GM23338 (cell line): ENCODE measurements around the gene AKAP13. TPM values are rescaled to one million over a fixed set of nuclear protein-coding genes. Genes with fewer than 3 reads are reported as not detected.

Experiments used
- ATAC-seq: fragments of 200-7000 bp; cut with Tn5 transposase; 3 replicates; pipeline ENCODE4 v1.9.1; 2020
- DNase-seq: peaks from one replicate; pipeline ENCODE4 v3.0.0-alpha.2; 2015; ENCODE audit warnings: low spot score
- H2AFZ ChIP-seq: fragments of 200-600 bp; sonication (generic); 2 replicates; pipeline ENCODE4 v1.8.0; 2016; ENCODE audit warnings: antibody characterized with exemption, mild to moderate bottlenecking, moderate library complexity
- H3F3A ChIP-seq: fragments of 200-600 bp; sonication (generic); replicated peaks from 2 replicates; pipeline ENCODE4 v1.8.0; 2017; ENCODE audit warnings: antibody characterized with exemption, mixed run types, low read depth
- H3K27ac ChIP-seq: fragments of 200-600 bp; sonication (generic); 2 replicates; pipeline ENCODE4 v1.6.1; 2016; ENCODE audit warnings: low read depth
- H3K27me3 ChIP-seq: fragments of 200-600 bp; sonication (generic); 2 replicates; pipeline ENCODE4 v1.8.0; 2016; ENCODE audit warnings: mild to moderate bottlenecking, mixed run types, moderate library complexity; ENCODE audit not compliant: insufficient read depth
- H3K36me3 ChIP-seq: fragments of 200-600 bp; sonication (generic); 2 replicates; pipeline ENCODE4 v1.8.0; 2016; ENCODE audit warnings: mild to moderate bottlenecking; ENCODE audit not compliant: insufficient read depth
- H3K4me1 ChIP-seq: fragments of 200-600 bp; sonication (generic); 2 replicates; pipeline ENCODE4 v1.8.0; 2016; ENCODE audit warnings: mild to moderate bottlenecking, moderate library complexity; ENCODE audit not compliant: insufficient read depth
- H3K4me2 ChIP-seq: fragments of 200-600 bp; sonication (generic); 2 replicates; pipeline ENCODE4 v1.7.1; 2017; ENCODE audit warnings: mixed run types
- H3K4me3 ChIP-seq: fragments of 200-600 bp; sonication (generic); 2 replicates; pipeline ENCODE4 v1.6.1; 2016; ENCODE audit warnings: mixed run types
- H3K79me2 ChIP-seq: fragments of 200-600 bp; sonication (generic); replicated peaks from 2 replicates; pipeline ENCODE4 v1.8.0; 2017; ENCODE audit warnings: mild to moderate bottlenecking; ENCODE audit not compliant: insufficient read depth
- H3K9me2 ChIP-seq: fragments of 200-600 bp; sonication (generic); 2 replicates; pipeline ENCODE4 v1.8.0; 2017; ENCODE audit not compliant: insufficient read depth
- H4K20me1 ChIP-seq: fragments of 200-600 bp; sonication (generic); replicated peaks from 2 replicates; pipeline ENCODE4 v1.8.0; 2017; ENCODE audit warnings: mild to moderate bottlenecking; ENCODE audit not compliant: insufficient read depth
- H3K27ac Mint-ChIP-seq: 2 replicates; pipeline ENCODE4 v1.8.0; 2020; ENCODE audit warnings: inconsistent platforms, mild to moderate bottlenecking, moderate library complexity, mixed read lengths
- H3K27me3 Mint-ChIP-seq: 3 replicates; pipeline ENCODE4 v1.8.0; 2022; ENCODE audit warnings: low read depth, mild to moderate bottlenecking, moderate library complexity, mixed read lengths, inconsistent platforms; ENCODE audit not compliant: insufficient read depth, poor library complexity
- H3K36me3 Mint-ChIP-seq: 3 replicates; pipeline ENCODE4 v1.8.0; 2021; ENCODE audit warnings: low read depth, mild to moderate bottlenecking, inconsistent platforms, moderate library complexity, mixed read lengths
- H3K4me1 Mint-ChIP-seq: 3 replicates; pipeline ENCODE4 v1.8.0; 2020; ENCODE audit warnings: mild to moderate bottlenecking, inconsistent platforms, mixed read lengths
- H3K4me3 Mint-ChIP-seq: 3 replicates; pipeline ENCODE4 v1.8.0; 2021; ENCODE audit warnings: moderate library complexity, mild to moderate bottlenecking, inconsistent platforms, mixed read lengths
- H3K9me3 Mint-ChIP-seq: 3 replicates; pipeline ENCODE4 v1.8.0; 2020; ENCODE audit warnings: moderate library complexity, mild to moderate bottlenecking, inconsistent platforms, mixed read lengths
- CREB1 ChIP-seq: fragments of 250-450 bp; sonication (Bioruptor Pico); IDR thresholded peaks from 2 replicates; pipeline ENCODE4 v1.5.0; 2020; ENCODE audit warnings: low read depth, mild to moderate bottlenecking, moderate library complexity
- EZH2phosphoT487 ChIP-seq: fragments of 200-600 bp; sonication (generic); IDR thresholded peaks from one replicate; pipeline ENCODE4 v1.8.1; 2018; ENCODE audit warnings: antibody characterized with exemption; ENCODE audit not compliant: unreplicated experiment
- JUNB ChIP-seq: IDR thresholded peaks from one replicate; pipeline ENCODE4 v1.6.1; 2016; ENCODE audit warnings: antibody characterized with exemption; ENCODE audit not compliant: unreplicated experiment
- NANOG ChIP-seq: IDR thresholded peaks from 2 replicates; pipeline ENCODE4 v1.6.1; 2016; ENCODE audit warnings: antibody characterized with exemption, borderline replicate concordance
- POLR2AphosphoS5 ChIP-seq: IDR thresholded peaks from 2 replicates; pipeline ENCODE4 v1.6.1; 2016; ENCODE audit warnings: antibody characterized with exemption, low read depth
- STAT1 ChIP-seq: IDR thresholded peaks from one replicate; pipeline ENCODE4 v1.6.1; 2016; ENCODE audit warnings: antibody characterized with exemption; ENCODE audit not compliant: unreplicated experiment
- ZNF114 ChIP-seq: fragments of 250-450 bp; sonication (Bioruptor Pico); IDR thresholded peaks from 2 replicates; pipeline ENCODE4 v1.5.0; 2020; ENCODE audit warnings: mild to moderate bottlenecking, moderate library complexity
- ZNF331 ChIP-seq: fragments of 250-450 bp; sonication (Bioruptor Pico); IDR thresholded peaks from 2 replicates; pipeline ENCODE4 v1.5.0; 2020; ENCODE audit warnings: low read depth, mild to moderate bottlenecking, moderate library complexity
- polyA plus RNA-seq: library from polyadenylated mRNA; unstranded; fragments of >200 nt; fragmentation: Nextera tagmentation; extraction: Ambion mirVana; gene quantifications from 2 replicates; pipeline ENCODE4 v1.2.1, GENCODE V29; 2016
- total RNA-seq: library from RNA; depleted of rRNA; stranded (reverse); fragments of >200 nt; shearing (Covaris generic); gene quantifications from 2 replicates; pipeline ENCODE4 v1.2.3, GENCODE V29; 2014
- TF ChIP-seq, protein P1 (sequence below): IDR thresholded peaks from one replicate; pipeline ENCODE4 v1.6.1; 2018; ENCODE audit warnings: antibody characterized with exemption; ENCODE audit not compliant: unreplicated experiment
- TF ChIP-seq, protein P2 (sequence below): fragments of 250-450 bp; sonication (Bioruptor Pico); IDR thresholded peaks from 2 replicates; pipeline ENCODE4 v1.5.0; 2020; ENCODE audit warnings: mild to moderate bottlenecking, moderate library complexity

Gene AKAP13
- total and polyA plus RNA-seq, 2 experiments from 2014 or later: 46.2 to 60.7 TPM

DNA sequence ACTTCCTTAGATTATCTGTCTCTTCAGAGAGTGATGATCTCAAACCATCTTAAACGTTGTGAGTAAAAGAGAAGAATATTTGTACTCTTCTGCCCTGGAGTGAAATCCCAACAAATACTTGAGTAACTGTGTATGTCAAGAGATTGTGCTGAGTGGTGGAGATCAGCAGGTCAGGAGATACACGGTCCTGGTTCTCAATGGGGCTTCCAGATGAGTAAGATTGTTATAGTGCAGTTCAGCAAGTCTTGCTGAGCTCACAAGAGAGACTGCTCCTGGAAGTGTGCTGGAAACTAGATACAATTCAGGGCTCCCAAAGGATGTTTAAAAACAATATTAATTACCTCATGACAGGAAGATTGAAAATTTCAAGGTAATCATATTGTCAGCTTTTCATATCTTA lies 184.3 kb downstream of the AKAP13 start:
- H3K4me3 ChIP-seq: no peak overlapping the region
- Mint-ChIP-seq H3K36me3 (no peaks in the 10 kb centered on the region), H3K27me3 (peaks cover 8% of the 10 kb centered on the region), H3K4me1 (peaks cover 21% of the 10 kb centered on the region; the same call in 2 of the 3 replicates), H3K4me3 (no peak overlapping the region), H3K9me3 (no peaks in the 10 kb centered on the region), H3K27ac (no peak overlapping the region)
- H3K27me3 ChIP-seq: no peaks in the 10 kb centered on the region
- DNase-seq (no peak), ATAC-seq (no peak)
- no peaks in the 10 kb centered on the region for H3F3A ChIP-seq
- TF ChIP-seq, protein P1, sequence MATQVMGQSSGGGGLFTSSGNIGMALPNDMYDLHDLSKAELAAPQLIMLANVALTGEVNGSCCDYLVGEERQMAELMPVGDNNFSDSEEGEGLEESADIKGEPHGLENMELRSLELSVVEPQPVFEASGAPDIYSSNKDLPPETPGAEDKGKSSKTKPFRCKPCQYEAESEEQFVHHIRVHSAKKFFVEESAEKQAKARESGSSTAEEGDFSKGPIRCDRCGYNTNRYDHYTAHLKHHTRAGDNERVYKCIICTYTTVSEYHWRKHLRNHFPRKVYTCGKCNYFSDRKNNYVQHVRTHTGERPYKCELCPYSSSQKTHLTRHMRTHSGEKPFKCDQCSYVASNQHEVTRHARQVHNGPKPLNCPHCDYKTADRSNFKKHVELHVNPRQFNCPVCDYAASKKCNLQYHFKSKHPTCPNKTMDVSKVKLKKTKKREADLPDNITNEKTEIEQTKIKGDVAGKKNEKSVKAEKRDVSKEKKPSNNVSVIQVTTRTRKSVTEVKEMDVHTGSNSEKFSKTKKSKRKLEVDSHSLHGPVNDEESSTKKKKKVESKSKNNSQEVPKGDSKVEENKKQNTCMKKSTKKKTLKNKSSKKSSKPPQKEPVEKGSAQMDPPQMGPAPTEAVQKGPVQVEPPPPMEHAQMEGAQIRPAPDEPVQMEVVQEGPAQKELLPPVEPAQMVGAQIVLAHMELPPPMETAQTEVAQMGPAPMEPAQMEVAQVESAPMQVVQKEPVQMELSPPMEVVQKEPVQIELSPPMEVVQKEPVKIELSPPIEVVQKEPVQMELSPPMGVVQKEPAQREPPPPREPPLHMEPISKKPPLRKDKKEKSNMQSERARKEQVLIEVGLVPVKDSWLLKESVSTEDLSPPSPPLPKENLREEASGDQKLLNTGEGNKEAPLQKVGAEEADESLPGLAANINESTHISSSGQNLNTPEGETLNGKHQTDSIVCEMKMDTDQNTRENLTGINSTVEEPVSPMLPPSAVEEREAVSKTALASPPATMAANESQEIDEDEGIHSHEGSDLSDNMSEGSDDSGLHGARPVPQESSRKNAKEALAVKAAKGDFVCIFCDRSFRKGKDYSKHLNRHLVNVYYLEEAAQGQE: no peak
- TF ChIP-seq EZH2phosphoT487 (no peak), ZNF114 (CRISPR knock-in tag) (no peak), ZNF331 (CRISPR knock-in tag) (no peak), JUNB (no peak), POLR2AphosphoS5 (no peak), CREB1 (no peak), NANOG (no peak), STAT1 (no peak)
- TF ChIP-seq, protein P2, sequence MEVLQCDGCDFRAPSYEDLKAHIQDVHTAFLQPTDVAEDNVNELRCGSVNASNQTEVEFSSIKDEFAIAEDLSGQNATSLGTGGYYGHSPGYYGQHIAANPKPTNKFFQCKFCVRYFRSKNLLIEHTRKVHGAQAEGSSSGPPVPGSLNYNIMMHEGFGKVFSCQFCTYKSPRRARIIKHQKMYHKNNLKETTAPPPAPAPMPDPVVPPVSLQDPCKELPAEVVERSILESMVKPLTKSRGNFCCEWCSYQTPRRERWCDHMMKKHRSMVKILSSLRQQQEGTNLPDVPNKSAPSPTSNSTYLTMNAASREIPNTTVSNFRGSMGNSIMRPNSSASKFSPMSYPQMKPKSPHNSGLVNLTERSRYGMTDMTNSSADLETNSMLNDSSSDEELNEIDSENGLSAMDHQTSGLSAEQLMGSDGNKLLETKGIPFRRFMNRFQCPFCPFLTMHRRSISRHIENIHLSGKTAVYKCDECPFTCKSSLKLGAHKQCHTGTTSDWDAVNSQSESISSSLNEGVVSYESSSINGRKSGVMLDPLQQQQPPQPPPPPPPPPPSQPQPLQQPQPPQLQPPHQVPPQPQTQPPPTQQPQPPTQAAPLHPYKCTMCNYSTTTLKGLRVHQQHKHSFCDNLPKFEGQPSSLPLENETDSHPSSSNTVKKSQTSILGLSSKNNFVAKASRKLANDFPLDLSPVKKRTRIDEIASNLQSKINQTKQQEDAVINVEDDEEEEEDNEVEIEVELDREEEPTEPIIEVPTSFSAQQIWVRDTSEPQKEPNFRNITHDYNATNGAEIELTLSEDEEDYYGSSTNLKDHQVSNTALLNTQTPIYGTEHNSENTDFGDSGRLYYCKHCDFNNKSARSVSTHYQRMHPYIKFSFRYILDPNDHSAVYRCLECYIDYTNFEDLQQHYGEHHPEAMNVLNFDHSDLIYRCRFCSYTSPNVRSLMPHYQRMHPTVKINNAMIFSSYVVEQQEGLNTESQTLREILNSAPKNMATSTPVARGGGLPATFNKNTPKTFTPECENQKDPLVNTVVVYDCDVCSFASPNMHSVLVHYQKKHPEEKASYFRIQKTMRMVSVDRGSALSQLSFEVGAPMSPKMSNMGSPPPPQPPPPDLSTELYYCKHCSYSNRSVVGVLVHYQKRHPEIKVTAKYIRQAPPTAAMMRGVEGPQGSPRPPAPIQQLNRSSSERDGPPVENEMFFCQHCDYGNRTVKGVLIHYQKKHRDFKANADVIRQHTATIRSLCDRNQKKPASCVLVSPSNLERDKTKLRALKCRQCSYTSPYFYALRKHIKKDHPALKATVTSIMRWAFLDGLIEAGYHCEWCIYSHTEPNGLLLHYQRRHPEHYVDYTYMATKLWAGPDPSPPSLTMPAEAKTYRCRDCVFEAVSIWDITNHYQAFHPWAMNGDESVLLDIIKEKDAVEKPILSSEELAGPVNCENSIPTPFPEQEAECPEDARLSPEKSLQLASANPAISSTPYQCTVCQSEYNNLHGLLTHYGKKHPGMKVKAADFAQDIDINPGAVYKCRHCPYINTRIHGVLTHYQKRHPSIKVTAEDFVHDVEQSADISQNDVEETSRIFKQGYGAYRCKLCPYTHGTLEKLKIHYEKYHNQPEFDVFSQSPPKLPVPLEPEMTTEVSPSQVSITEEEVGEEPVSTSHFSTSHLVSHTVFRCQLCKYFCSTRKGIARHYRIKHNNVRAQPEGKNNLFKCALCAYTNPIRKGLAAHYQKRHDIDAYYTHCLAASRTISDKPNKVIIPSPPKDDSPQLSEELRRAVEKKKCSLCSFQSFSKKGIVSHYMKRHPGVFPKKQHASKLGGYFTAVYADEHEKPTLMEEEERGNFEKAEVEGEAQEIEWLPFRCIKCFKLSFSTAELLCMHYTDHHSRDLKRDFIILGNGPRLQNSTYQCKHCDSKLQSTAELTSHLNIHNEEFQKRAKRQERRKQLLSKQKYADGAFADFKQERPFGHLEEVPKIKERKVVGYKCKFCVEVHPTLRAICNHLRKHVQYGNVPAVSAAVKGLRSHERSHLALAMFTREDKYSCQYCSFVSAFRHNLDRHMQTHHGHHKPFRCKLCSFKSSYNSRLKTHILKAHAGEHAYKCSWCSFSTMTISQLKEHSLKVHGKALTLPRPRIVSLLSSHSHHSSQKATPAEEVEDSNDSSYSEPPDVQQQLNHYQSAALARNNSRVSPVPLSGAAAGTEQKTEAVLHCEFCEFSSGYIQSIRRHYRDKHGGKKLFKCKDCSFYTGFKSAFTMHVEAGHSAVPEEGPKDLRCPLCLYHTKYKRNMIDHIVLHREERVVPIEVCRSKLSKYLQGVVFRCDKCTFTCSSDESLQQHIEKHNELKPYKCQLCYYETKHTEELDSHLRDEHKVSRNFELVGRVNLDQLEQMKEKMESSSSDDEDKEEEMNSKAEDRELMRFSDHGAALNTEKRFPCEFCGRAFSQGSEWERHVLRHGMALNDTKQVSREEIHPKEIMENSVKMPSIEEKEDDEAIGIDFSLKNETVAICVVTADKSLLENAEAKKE (CRISPR knock-in tag): no peak
- no peak overlapping the region for H3K4me2 ChIP-seq
- no peak overlapping the region for H3K27ac ChIP-seq
- peaks cover 9% of the 10 kb centered on the region; the same call in 1 of the 2 replicates for H3K4me1 ChIP-seq
- H3K9me2 ChIP-seq: no peaks in the 10 kb centered on the region
- no peaks in the 10 kb centered on the region for H3K79me2 ChIP-seq
- no peak overlapping the region for H2AFZ ChIP-seq
- H4K20me1 ChIP-seq: no peaks in the 10 kb centered on the region
- no peaks in the 10 kb centered on the region for H3K36me3 ChIP-seq
